Measurements from ENCODE around the gene KMO.

The KMO gene

GRCh38 chr1:241532162-241532531 is at the start of gene KMO:
Gene KMO (plus strand): TSS chr1:241532378. CDS start chr1:241532445, 67 bp downstream.
- no peak for DNase-seq

GRCh38 chr1:241482761-241483250 is 49.4 kb upstream of the KMO start:
- no peak for DNase-seq

GRCh38 chr1:241485145-241485544 is 47.0 kb upstream of the KMO start:
- no peak for DNase-seq

- DNase-seq = no peak
These were observed 46.6 kb upstream of the KMO start for GRCh38 chr1:241485554-241485992.

- no peak for DNase-seq
These were observed 43.4 kb upstream of the KMO start for GRCh38 chr1:241488739-241489138.

- DNase-seq = no peak
These were observed 36.4 kb upstream of the KMO start for GRCh38 chr1:241495741-241496140.

GRCh38 chr1:241499910-241500309 is 32.3 kb upstream of the KMO start:
- peak; percentile 54 for DNase-seq

- no peak for DNase-seq
These were observed 28.7 kb upstream of the KMO start for GRCh38 chr1:241503444-241503843.

- DNase-seq = no peak
These were observed 24.9 kb upstream of the KMO start for GRCh38 chr1:241507189-241507863.

GRCh38 chr1:241513378-241513777 is 18.8 kb upstream of the KMO start:
- DNase-seq = no peak

GRCh38 chr1:241518476-241519307 is 13.5 kb upstream of the KMO start:
- no peak for DNase-seq

- peak; percentile 97 for DNase-seq
These were observed 12.7 kb upstream of the KMO start, which contains the start of gene FH for GRCh38 chr1:241519308-241520079. Gene FH (minus strand): TSS chr1:241519755. CDS start chr1:241519722, 33 bp downstream.

GRCh38 chr1:241520080-241520465 is 12.1 kb upstream of the KMO start:
- no peak for DNase-seq

GRCh38 chr1:241521718-241522117 is 10.5 kb upstream of the KMO start:
- DNase-seq = no peak

GRCh38 chr1:241525026-241525425 is 7.2 kb upstream of the KMO start:
- DNase-seq = no peak

- DNase-seq = no peak
These were observed 5.0 kb upstream of the KMO start for GRCh38 chr1:241527146-241527545.

GRCh38 chr1:241531195-241532161 is 700 bp upstream of the KMO start:
- peak; percentile 63 for DNase-seq

GRCh38 chr1:241532864-241533263 is 686 bp downstream of the KMO start:
- DNase-seq = no peak

GRCh38 chr1:241533326-241534115 is 1.3 kb downstream of the KMO start:
- DNase-seq = no peak

- DNase-seq = no peak
These were observed 4.1 kb downstream of the KMO start for GRCh38 chr1:241536304-241536703.

GRCh38 chr1:241536969-241537368 is 4.8 kb downstream of the KMO start:
- no peak for DNase-seq
